ENCODE results near the gene PAAF1. TPM values are rescaled to one million over a fixed set of nuclear protein-coding genes. Genes with fewer than 3 reads are reported as not detected.
"Not testable (repeated sequence)": the region's sequence is repeated elsewhere in the genome, so short reads cannot be mapped to it uniquely, and the experiment has no call there.

PAAF1 gene
- polyA plus RNA-seq, 2 of the 4 experiments (the other 2 are of a cell fraction), result 16.6 to 25.1 TPM

- no peak overlapping the region for H3K4me2 ChIP-seq
- ChIA-PET CTCF (no interaction called here), POLR2A (no interaction called here)
- H3K4me3 ChIP-seq, result no peak overlapping the region
- FAIRE-seq (no peak), DNase-seq (ENCODE audit: low read depth in 1 of 2, low spot score in 1 of 2) (no peak), ATAC-seq (no peak)
- 86% methylated on average over 1 of the region's 1 CpG for WGBS (ENCODE audit: missing lambda C conversion rate)
- no peaks in the 10 kb centered on the region for H3K9me3 ChIP-seq
- H3K27ac ChIP-seq, result no peak overlapping the region
- peaks cover 17% of the 10 kb centered on the region for H3K4me1 ChIP-seq
- no peak for TF ChIP-seq KDM5A (IDR thresholded peaks at IDR 0.05)
- TF ChIP-seq ZNF302 (CRISPR knock-in tag; IDR thresholded peaks at IDR 0.05), result no peak
- TF ChIP-seq, protein P1, sequence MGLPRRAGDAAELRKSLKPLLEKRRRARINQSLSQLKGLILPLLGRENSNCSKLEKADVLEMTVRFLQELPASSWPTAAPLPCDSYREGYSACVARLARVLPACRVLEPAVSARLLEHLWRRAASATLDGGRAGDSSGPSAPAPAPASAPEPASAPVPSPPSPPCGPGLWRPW (IDR thresholded peaks at IDR 0.05), result no peak
- no peak for TF ChIP-seq FOSB (CRISPR knock-in tag; IDR thresholded peaks at IDR 0.05)
- no peak for TF ChIP-seq USF2 (IDR thresholded peaks at IDR 0.05)
Measured at GRCh38 chr11:73878771-73879170, 2.0 kb downstream of the PAAF1 start.

DNA sequence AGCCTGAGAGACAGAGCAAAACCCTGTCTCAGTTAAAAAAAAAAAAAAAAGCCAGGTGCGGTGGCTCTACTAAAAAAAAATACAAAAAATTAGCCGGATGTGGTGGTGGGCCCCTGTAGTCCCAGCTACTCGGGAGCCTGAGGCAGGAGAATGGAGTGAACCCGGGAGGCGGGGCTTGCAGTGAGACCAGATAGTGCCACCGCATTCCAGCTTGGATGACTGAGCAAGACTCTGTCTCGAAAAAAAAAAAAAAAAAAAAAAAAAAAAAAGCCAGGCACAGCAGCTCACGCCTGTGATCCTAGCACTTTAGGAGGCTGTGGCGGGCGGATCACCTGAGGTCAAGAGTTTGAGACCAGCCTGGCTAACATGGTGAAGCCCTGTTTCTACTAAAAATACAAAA is 3.6 kb downstream of the PAAF1 start:
- ATAC-seq; H3K4me3 ChIP-seq; H3K27ac ChIP-seq; FAIRE-seq; POLR2A ChIA-PET; DNase-seq (ENCODE audit: low read depth in 1 of 2, low spot score in 1 of 2); H3K4me2 ChIP-seq; H3K9me3 ChIP-seq; H3K4me1 ChIP-seq: not testable (repeated sequence)
- CTCF ChIA-PET, result interaction anchor here (0.6 to 0.9 kb wide), 4 partner anchors 9 to 176 kb away, joined by 3 read pairs; no protein-coding TSS in a partner anchor
- 65% methylated on average over 10 of the region's 10 CpGs for WGBS (ENCODE audit: missing lambda C conversion rate)

DNA sequence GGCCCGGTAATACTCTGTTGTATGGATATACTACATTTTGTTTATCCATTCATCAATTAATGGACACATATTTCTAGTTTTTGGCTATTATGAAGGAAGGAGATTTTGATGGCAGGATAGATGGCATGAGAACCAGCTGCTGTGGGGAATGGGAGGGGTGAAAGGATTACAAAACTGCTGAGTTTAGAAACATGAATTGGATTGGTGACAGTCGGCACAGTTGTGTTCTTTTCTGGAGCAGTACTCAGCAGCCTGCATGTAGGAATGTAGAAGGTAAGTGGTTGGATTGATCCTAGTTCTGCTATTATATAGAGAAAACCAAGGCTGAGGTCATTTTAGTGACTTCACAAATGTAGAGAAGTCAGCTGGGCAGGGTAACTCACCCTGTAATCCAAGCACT is 7.1 kb downstream of the PAAF1 start:
- no peak for DNase-seq (ENCODE audit: low read depth in 1 of 2, low spot score in 1 of 2)
- Histone ChIP-seq H3K27ac (no peak overlapping the region), H3K9me3 (no peaks in the 10 kb centered on the region), H3K4me3 (no peak overlapping the region), H3K4me2 (no peak overlapping the region), H3K4me1 (no peaks in the 10 kb centered on the region)
- FAIRE-seq, result no peak
- no peak for ATAC-seq
- TF ChIP-seq USF2 (IDR thresholded peaks at IDR 0.05) (no peak), RFX5 (IDR thresholded peaks at IDR 0.05) (no peak)
- WGBS (ENCODE audit: missing lambda C conversion rate), result 96% methylated on average over 2 of the region's 2 CpGs
- ChIA-PET CTCF (no interaction called here), POLR2A (no interaction called here)

GRCh38 chr11:73888244-73888643 is 11.4 kb downstream of the PAAF1 start:
- Histone ChIP-seq H3K4me3 (no peak overlapping the region), H3K4me2 (no peak overlapping the region), H3K9me3 (no peaks in the 10 kb centered on the region), H3K27ac (no peak overlapping the region), H3K4me1 (no peaks in the 10 kb centered on the region)
- 76% methylated on average over 3 of the region's 3 CpGs for WGBS (ENCODE audit: missing lambda C conversion rate)
- no peak for DNase-seq (ENCODE audit: low read depth in 1 of 2, low spot score in 1 of 2)
- no peak for FAIRE-seq
- ChIA-PET CTCF (no interaction called here), POLR2A (no interaction called here)
- ATAC-seq, result no peak
- TF ChIP-seq BCL3 (IDR thresholded peaks at IDR 0.05), result no peak
- no peak for TF ChIP-seq RNF2 (IDR thresholded peaks at IDR 0.05; ENCODE audit: borderline replicate concordance, low read depth)
- TF ChIP-seq EHF (CRISPR knock-in tag; IDR thresholded peaks at IDR 0.05), result no peak
- no peak for TF ChIP-seq MAFK (IDR thresholded peaks at IDR 0.05; ENCODE audit: partially characterized antibody)
- TF ChIP-seq ZFP36 (IDR thresholded peaks at IDR 0.05; ENCODE audit: borderline replicate concordance, partially characterized antibody), result no peak
- TF ChIP-seq NFE2L2 (conservative IDR thresholded peaks at IDR 0.05; ENCODE audit: low read length), result no peak
- no peak for TF ChIP-seq HOXB5 (CRISPR knock-in tag; IDR thresholded peaks at IDR 0.05)
- TF ChIP-seq, protein P2, sequence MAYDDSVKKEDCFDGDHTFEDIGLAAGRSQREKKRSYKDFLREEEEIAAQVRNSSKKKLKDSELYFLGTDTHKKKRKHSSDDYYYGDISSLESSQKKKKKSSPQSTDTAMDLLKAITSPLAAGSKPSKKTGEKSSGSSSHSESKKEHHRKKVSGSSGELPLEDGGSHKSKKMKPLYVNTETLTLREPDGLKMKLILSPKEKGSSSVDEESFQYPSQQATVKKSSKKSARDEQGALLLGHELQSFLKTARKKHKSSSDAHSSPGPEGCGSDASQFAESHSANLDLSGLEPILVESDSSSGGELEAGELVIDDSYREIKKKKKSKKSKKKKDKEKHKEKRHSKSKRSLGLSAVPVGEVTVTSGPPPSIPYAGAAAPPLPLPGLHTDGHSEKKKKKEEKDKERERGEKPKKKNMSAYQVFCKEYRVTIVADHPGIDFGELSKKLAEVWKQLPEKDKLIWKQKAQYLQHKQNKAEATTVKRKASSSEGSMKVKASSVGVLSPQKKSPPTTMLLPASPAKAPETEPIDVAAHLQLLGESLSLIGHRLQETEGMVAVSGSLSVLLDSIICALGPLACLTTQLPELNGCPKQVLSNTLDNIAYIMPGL (CRISPR knock-in tag; IDR thresholded peaks at IDR 0.05; ENCODE audit: borderline replicate concordance), result no peak
- no peak for TF ChIP-seq GATA3 (IDR thresholded peaks at IDR 0.05; ENCODE audit: borderline replicate concordance)

All from A549 (cell line).